GM21423 (cell line): Measurements from ENCODE around the gene DAP.
"Not testable (repeated sequence)": the region's sequence is repeated elsewhere in the genome, so short reads cannot be mapped to it uniquely, and the experiment has no call there.

ENCODE experiments used
- ATAC-seq: cut with Tn5 transposase; IDR thresholded peaks from one replicate; pipeline ENCODE4 v1.9.1; 2021; ENCODE audit warnings: mild to moderate bottlenecking, moderate library complexity; ENCODE audit not compliant: unreplicated experiment

The DAP gene

DNA sequence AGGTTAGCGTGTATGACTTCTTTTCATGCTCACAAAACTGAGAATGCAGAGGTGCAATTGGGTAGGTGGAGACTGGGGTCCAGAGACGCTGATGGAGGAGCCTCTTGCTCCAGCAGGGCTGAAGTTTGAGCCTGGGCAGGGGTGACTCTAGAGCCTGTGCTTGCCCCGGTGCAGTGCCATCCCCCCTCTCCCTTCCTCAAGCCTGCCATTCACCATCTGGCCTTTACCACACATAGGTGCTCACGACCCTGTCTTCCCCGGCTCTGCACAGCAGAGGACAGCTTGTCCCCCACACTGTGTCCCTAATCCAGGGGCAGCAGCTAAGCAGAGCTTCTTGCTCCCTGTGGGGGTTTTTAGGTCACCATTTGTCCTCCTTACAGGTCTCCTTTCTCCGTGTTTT lies 86.5 kb downstream of the DAP start:
- ATAC-seq, result no peak

DNA sequence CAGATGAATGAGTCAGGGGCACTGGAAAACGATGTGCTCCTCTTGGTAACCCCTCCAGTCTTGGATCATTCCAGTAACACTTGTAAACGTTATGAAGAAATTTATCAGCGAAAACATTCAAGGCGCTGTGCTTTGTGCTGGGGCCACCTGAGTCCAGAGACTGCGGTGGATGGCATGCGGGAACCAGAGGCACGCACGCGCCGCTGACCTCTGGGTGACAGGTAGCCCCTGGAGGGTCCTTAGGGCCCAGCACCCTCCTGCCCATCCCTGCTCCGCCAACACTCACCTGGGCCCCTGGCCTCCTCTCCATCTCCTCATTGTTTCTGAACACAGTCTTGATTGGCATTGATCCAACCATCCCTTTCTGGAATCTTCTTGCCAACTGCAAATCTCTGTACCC lies 86.9 kb downstream of the DAP start:
- no peak for ATAC-seq

- no peak for ATAC-seq
Observed at GRCh38 chr5:10673407-10673806, 87.6 kb downstream of the DAP start.

DNA sequence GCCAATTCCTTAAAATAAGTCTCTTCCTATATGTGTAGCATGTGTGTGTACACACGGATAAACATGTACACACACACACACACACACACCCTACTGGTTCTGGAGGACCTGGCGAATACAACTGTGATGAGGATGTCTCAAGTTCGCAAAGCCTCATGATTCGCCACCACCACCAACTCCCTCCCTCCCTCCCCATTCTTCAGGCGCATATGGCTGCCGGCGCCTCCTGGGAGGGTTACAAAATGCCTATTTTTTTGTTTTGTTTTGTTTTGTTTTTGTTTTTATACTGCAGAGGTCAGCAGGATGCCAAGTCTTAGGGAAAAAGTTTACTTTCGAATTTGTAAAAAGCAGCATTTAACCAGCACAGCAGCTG lies 88.0 kb downstream of the DAP start:
- ATAC-seq, result no peak

DNA sequence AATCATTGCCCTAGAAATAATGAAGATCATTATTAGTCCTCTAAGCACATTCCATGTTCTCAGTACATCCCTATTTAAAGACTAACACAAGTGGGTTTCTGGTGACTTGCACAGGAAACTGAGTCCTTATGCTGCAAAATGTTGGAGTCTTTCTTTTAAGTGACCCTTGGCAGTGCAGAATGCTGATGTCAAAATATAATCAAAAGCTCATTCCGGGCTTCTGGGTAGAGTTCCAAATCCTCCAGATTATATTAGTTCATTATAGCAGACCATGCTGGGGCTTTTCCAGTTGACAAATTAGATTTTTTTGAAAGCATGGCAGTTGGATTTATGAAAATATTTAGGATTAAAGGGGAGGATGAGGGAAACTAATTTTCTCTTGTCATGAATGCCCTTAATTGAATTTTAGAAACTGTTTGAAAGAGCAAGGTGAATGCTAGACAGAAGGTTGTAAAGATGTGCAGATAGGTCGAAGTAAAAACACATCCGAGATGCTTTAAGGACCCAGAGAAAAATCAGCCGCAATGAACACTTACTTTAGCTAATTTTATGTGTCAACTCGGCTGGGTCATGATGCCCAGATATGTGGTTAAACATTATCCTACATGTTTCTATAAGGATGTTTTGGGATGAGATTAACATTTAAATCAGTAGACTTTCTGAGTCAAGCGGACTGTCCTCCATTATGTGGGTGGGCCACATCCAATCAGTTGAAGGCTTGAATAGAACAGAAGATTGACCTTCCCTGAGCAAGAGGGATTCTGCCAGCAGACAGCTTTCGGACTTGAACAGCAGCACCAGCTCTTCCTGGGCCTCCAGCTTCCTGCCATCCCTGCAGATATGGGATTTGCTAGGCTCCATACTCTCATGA lies 88.7 kb downstream of the DAP start:
- no peak for ATAC-seq

DNA sequence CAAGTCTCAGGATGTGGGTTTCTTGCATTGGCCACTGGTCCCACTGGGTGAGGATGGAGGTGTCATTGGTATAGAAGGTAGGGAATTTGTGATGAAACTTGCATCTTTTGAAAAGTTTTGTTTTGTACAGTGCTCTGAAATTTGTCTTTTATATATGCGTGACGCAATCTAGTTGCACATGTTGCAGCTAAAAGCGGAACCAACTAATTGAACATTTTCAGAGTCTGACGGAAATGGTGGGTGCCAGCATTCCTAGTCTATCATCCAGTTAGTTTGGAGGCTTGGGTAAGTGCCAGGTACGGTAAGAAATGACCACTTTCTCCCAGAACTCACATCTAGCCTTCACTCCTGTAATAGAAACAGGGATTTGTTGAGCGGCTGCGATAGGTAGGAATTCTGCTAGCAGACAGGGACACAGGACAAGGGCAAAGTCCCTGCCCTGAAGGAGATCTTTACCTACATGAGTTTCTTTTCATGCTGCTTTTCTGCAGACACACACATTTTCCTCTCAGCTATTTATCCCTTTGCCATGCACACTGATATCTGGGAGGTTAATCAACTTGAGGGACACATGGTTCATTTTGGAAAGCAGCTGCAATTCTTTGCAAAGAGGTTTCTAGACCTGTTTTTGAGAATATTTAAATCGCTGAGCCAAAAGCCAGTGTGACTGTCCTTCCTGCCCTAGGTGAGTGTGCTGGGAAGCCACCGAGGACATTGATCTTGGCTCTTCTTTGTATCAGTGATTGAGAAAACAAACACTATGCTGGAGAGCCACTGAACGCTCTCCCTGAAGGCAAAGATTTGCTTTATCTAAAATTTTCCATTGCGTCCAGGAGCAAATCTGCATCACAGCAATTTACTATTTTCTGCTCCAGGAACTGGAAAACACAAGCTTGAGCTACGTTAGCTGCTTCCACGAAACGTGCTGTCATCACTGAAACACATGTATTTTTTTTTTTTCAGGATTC lies 89.7 kb downstream of the DAP start:
- no peak for ATAC-seq

GRCh38 chr5:10669983-10670382 lies 91.1 kb downstream of the DAP start:
- ATAC-seq, result no peak

- no peak for ATAC-seq
Observed at GRCh38 chr5:10668697-10669096, 92.3 kb downstream of the DAP start.

DNA sequence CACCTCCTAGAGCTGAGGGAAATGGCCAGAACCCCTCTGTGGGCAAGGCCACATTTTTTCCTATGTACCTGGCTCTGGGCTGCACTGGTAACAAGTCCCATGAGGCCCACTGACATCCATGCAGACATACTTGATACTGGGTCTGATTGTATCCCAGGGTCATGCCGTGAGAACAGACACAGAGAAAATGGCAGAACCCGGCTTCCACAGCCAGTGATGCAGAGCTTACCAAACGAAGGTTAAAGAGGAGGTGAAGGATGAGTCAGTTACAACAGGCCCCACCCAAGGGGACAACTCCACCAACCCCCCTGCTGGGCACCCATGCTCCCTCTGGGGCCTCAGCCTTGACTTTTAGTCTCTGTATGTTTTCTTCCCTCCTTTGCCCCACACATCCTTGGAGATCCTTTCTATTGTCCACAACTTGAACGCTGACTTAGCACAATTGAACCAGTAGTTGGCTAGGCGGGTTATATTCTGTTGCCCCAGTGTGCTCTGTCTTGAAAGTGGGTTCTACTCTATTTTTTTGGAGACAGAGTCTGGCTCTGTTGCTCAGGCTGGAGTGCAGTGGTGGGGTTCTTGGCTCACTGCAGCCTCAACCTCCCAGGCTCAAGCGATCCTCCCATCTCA lies 93.5 kb downstream of the DAP start:
- ATAC-seq, result no peak

DNA sequence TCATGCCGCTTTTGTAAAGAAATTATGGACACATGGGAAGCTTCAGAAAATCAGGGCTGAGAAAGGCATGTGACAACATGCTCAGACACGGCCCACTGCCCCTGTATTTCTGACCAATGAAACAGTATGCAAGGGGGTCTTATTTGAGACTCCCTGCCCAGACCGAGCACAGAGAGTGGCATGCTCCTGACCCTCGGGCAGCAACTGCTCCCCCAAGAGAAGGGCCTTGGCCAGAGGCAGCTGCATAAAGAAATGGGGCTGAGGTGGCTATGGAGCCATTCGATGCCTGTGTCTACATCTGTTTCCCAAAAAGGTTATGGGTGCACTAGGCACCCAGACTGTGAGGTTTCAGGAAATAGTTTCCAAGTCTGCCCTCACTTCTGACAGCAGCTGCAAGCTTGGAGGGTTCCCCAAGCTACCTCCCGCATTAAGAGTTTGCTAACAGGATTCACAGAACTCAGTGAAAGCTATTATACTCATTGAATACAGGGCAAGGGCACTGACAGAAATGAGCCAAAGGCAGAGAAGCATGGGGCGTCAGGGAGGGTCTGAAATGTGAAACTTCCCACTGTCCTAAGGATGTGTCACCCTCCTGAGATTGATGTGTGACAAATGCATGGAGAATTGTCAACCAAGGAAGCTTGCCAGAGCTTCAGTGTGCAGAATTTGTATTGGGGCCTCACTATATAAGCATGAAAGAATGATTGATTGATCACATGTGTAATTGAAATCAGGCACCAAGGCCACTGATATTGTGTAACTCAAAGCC lies 94.3 kb downstream of the DAP start:
- ATAC-seq, result no peak

DNA sequence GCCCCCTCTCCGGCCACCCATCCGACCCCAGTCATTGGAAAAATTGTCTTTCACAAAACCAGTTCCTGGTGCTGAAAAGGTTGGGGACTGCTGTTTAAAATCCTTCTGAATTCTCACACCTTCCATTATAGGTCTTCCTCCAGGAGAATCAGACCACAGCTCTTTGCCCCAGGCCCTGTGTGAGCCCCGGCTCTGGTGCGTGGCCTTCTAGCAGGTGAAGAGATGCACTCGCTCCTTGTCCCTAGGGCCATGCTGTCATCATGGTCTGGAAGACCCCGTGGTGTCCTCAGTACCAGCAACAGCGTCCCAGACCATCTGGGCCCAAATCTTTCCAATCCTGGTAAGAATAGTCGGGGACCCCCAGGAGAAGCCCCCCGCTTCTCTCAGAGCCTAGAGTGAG lies 95.2 kb downstream of the DAP start:
- no peak for ATAC-seq

DNA sequence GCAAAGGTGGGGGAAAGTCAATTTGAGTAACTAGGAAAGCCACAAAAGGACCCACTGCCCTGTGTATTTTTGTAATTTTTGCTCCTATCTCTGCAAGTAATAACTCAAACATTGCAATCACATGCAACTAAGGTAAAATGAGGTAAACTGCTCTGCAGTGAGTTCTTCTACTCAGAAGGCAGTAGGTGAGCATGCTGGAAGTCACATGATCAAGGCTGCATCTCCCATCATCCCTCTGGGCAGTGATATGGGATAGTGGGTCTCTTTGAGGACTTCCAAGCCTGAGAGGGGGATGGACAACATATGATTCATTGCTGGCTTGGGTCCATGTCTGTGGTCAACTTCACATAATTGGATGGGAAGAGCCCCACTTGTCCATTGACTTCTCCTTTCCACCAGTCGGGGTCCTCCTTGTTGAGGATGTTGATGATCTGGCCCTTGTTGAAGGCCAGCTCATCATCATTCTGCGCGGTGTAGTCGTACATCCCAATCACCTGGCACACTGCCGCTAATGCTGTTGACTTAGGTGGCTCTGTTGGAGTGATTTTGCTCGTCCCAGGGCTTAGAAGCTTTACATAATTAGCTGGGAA lies 96.8 kb downstream of the DAP start:
- ATAC-seq, result not testable (repeated sequence)

GRCh38 chr5:10663489-10664179 lies 97.4 kb downstream of the DAP start:
- ATAC-seq, result no peak

DNA sequence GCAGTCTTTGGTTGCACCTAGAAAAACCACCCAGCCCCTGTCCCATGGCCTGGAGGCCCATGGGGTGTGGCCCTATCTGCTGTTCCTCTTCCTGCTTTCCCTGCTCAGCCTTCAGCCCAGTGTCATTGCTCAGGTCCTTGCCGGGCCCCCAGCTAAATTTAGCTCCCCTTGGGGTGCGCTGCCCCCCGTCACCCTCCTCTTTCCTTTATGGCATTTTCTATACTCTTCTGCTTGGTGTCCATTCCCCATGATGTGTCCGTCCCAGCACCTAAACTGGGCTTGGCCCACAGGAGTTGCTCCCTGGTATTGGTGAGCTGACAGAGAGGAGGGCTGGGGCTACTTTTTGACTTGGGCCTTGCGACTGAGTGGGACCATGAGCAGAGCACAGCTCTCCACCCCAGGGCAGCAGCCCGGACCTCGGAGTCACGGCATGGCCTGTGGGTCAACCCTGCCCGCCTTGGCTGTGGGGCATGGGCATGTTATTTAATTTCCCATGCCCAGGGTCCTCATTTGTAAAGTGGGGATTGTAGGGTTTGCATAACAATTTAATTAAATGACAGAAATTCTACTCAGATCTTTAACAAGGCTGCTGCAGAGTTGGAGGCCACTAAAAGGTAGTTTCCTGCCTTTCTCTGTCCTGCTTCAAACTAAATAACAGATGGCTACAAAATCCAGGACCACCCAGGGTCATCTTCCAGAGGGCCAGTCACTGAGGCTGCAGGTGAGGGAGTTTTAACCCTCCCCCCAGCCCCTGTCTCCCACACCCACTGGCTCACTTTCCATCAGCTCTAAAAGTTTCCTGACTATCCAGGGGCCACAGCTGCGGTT lies 98.2 kb downstream of the DAP start:
- ATAC-seq, result no peak

GRCh38 chr5:10662083-10662482 lies 99.0 kb downstream of the DAP start:
- ATAC-seq, result no peak

GRCh38 chr5:10661401-10661800 lies 99.6 kb downstream of the DAP start:
- ATAC-seq, result no peak

DNA sequence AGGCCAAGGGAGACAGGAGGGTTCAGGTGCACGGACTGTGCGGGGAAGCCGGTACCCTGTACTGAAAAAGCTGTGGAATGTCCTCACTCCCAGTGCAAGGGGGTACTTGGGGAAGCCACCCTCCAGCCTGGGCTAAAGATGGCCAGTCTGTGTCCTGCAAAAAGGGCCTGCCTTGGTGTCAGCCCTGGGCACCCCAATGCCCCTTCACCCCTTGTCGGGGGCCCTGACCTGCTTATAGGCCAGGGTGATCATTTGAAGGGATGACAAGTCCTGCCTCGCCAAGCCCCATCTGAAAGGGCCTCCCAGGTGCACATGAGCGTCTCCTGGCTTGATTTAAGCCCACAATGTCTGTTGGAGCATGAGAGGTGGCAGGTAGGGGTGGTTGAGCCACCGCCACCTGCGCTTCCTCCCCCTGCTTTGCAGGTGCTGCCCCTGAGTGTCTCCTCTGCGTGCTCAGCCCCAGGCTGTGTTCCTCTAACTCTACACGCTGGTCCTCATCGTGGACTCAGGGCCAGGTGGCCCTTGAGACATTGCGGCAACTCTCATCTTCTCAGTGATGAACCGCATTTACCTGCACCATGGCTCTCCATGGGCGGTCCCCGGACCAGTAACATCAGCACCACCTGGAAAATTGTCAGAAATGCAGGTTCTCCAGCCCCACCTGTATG lies 100.2 kb downstream of the DAP start:
- ATAC-seq, result no peak

GRCh38 chr5:10660135-10660534 lies 100.9 kb downstream of the DAP start:
- ATAC-seq, result no peak
